SK-N-SH treated with all-trans-retinoic acid at 6 μM for 48 hours (cell line): ENCODE data around the gene ZC3H13.

Experiments used
- ATAC-seq: fragments of 200-7000 bp; cut with Tn5 transposase; 3 replicates; pipeline ENCODE4 v1.9.1; 2020; ENCODE audit warnings: mild to moderate bottlenecking, moderate library complexity
- ARNTL ChIP-seq: fragments of 450-650 bp; formaldehyde crosslinking; IDR thresholded peaks from 2 replicates; pipeline ENCODE4 v1.5.0; 2020; ENCODE audit warnings: low read depth, mild to moderate bottlenecking, moderate library complexity, borderline replicate concordance
- BACH2 ChIP-seq: fragments of 250-450 bp; sonication (Bioruptor Pico); IDR thresholded peaks from 2 replicates; pipeline ENCODE4 v1.9.0; 2021; ENCODE audit warnings: mild to moderate bottlenecking, borderline replicate concordance
- ESRRG ChIP-seq: fragments of 250-450 bp; sonication (Bioruptor Pico); IDR thresholded peaks from 2 replicates; pipeline ENCODE4 v1.6.1; 2021; ENCODE audit warnings: mild to moderate bottlenecking
- GLIS3 ChIP-seq: fragments of 250-450 bp; sonication (Bioruptor Pico); IDR thresholded peaks from 2 replicates; pipeline ENCODE4 v1.5.0; 2020; ENCODE audit warnings: mild to moderate bottlenecking, moderate library complexity
- ISL1 ChIP-seq: fragments of 250-450 bp; sonication (Bioruptor Pico); IDR thresholded peaks from 2 replicates; pipeline ENCODE4 v2.1.2; 2022; ENCODE audit warnings: mild to moderate bottlenecking, moderate library complexity
- OSR1 ChIP-seq: fragments of 250-450 bp; sonication (Bioruptor Pico); IDR thresholded peaks from 2 replicates; pipeline ENCODE4 v1.8.0; 2022; ENCODE audit warnings: moderate library complexity, mild to moderate bottlenecking, inconsistent platforms
- RARB ChIP-seq: fragments of 250-450 bp; sonication (Bioruptor Pico); IDR thresholded peaks from 2 replicates; pipeline ENCODE4 v1.8.0; 2021; ENCODE audit warnings: mild to moderate bottlenecking, moderate library complexity
- SNAI2 ChIP-seq: fragments of 250-450 bp; sonication (Bioruptor Pico); IDR thresholded peaks from 2 replicates; pipeline ENCODE4 v1.5.0; 2020; ENCODE audit warnings: mild to moderate bottlenecking, moderate library complexity
- TCF4 ChIP-seq: fragments of 250-450 bp; sonication (Bioruptor Pico); IDR thresholded peaks from 2 replicates; pipeline ENCODE4 v1.8.0; 2021; ENCODE audit warnings: mild to moderate bottlenecking, moderate library complexity, borderline replicate concordance
- TOX ChIP-seq: fragments of 250-450 bp; sonication (Bioruptor Pico); IDR thresholded peaks from 2 replicates; pipeline ENCODE4 v1.8.0; 2021; ENCODE audit warnings: mild to moderate bottlenecking, moderate library complexity, borderline replicate concordance
- ZC3H10 ChIP-seq: fragments of 250-450 bp; sonication (Bioruptor Pico); IDR thresholded peaks from 2 replicates; pipeline ENCODE4 v1.5.1; 2021; ENCODE audit warnings: mild to moderate bottlenecking, moderate library complexity
- ZFP3 ChIP-seq: fragments of 250-450 bp; sonication (Bioruptor Pico); IDR thresholded peaks from 2 replicates; pipeline ENCODE4 v1.5.0; 2020; ENCODE audit warnings: mild to moderate bottlenecking, moderate library complexity
- ZFP30 ChIP-seq: fragments of 450-650 bp; formaldehyde crosslinking; IDR thresholded peaks from 2 replicates; pipeline ENCODE4 v1.5.0; 2022; ENCODE audit warnings: mild to moderate bottlenecking, moderate library complexity
- ZNF565 ChIP-seq: fragments of 450-650 bp; formaldehyde crosslinking; conservative IDR thresholded peaks from 2 replicates; pipeline ENCODE4 v1.5.0; 2020; ENCODE audit warnings: low read depth, mild to moderate bottlenecking, moderate library complexity
- ZNF70 ChIP-seq: fragments of 450-650 bp; formaldehyde crosslinking; IDR thresholded peaks from 2 replicates; pipeline ENCODE4 v1.5.0; 2020; ENCODE audit warnings: mild to moderate bottlenecking, moderate library complexity
- ZNF8 ChIP-seq: fragments of 450-650 bp; formaldehyde crosslinking; IDR thresholded peaks from 2 replicates; pipeline ENCODE4 v1.5.0; 2020; ENCODE audit warnings: mild to moderate bottlenecking, moderate library complexity
- TF ChIP-seq, protein P1 (sequence below): fragments of 250-450 bp; sonication (Bioruptor Pico); IDR thresholded peaks from 2 replicates; pipeline ENCODE4 v1.5.1; 2021; ENCODE audit warnings: mild to moderate bottlenecking, moderate library complexity
- TF ChIP-seq, protein P2 (sequence below): fragments of 250-450 bp; sonication (Bioruptor Pico); IDR thresholded peaks from 2 replicates; pipeline ENCODE4 v1.8.0; 2020; ENCODE audit warnings: mild to moderate bottlenecking, moderate library complexity, borderline replicate concordance
- TF ChIP-seq, protein P3 (sequence below): fragments of 250-450 bp; sonication (Bioruptor Pico); IDR thresholded peaks from 2 replicates; pipeline ENCODE4 v1.8.0; 2021; ENCODE audit warnings: low read depth, mild to moderate bottlenecking, moderate library complexity, borderline replicate concordance
- TF ChIP-seq, protein P4 (sequence below): fragments of 250-450 bp; sonication (Bioruptor Pico); IDR thresholded peaks from 2 replicates; pipeline ENCODE4 v1.5.0; 2020; ENCODE audit warnings: mild to moderate bottlenecking, moderate library complexity
- TF ChIP-seq, protein P5 (sequence below): fragments of 250-450 bp; sonication (Bioruptor Pico); IDR thresholded peaks from 2 replicates; pipeline ENCODE4 v1.5.1; 2020; ENCODE audit warnings: low read depth, mild to moderate bottlenecking, moderate library complexity

Gene ZC3H13

DNA sequence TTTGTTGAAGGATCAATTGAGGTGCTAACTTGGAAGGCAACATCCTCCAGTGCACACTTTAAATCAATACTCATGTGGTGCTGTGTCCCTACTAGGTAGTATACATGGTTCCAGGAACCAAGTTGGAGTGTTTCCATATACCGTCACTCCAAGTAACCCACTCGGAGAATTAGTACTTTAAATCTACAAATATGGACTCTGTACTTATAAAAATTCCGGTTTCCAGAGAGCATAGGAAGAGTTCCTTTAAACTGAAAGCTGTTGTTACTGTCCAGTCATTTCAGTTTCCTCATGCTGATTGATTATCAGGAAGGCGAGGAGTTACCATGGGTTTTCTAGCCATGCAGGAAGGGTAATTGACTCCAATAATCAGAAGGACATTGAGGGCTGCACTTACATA is 45.1 kb upstream of the ZC3H13 start:
- no peak for ATAC-seq
- TF ChIP-seq TOX (CRISPR knock-in tag): no peak
- TF ChIP-seq, protein P1, sequence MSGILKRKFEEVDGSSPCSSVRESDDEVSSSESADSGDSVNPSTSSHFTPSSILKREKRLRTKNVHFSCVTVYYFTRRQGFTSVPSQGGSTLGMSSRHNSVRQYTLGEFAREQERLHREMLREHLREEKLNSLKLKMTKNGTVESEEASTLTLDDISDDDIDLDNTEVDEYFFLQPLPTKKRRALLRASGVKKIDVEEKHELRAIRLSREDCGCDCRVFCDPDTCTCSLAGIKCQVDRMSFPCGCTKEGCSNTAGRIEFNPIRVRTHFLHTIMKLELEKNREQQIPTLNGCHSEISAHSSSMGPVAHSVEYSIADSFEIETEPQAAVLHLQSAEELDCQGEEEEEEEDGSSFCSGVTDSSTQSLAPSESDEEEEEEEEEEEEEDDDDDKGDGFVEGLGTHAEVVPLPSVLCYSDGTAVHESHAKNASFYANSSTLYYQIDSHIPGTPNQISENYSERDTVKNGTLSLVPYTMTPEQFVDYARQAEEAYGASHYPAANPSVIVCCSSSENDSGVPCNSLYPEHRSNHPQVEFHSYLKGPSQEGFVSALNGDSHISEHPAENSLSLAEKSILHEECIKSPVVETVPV (CRISPR knock-in tag): no peak
- TF ChIP-seq, all 23 proteins: peak for 0

DNA sequence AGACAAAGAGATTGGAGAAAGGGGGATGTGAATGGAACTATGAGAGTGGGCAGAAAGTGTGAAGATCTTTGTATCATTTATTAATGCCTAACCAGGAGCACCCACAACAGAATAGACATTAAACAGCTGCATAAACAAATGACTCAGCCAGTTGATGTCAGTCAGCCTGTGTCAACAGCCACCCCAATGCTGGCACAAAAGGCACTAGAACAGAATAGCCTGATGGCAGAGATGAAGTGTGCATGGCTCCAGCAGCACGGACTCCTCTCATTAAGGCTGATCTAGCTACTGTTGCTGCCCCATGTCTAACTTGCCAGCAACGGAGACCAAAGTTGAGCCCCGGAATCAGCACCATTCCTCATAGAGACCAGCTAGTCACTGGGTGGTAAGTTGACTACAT is 44.5 kb upstream of the ZC3H13 start:
- ATAC-seq: no peak
- TF ChIP-seq ZNF8 (CRISPR knock-in tag) (no peak), TOX (CRISPR knock-in tag) (no peak), ZNF565 (CRISPR knock-in tag) (no peak), ZNF70 (CRISPR knock-in tag) (no peak), ZC3H10 (CRISPR knock-in tag) (no peak), ESRRG (CRISPR knock-in tag) (no peak), ZFP30 (CRISPR knock-in tag) (no peak), ISL1 (CRISPR knock-in tag) (no peak), GLIS3 (CRISPR knock-in tag) (no peak), RARB (CRISPR knock-in tag) (no peak), TCF4 (CRISPR knock-in tag) (no peak), BACH2 (CRISPR knock-in tag) (no peak), SNAI2 (CRISPR knock-in tag) (no peak), ARNTL (CRISPR knock-in tag) (no peak), OSR1 (CRISPR knock-in tag) (no peak)
- TF ChIP-seq, protein P2, sequence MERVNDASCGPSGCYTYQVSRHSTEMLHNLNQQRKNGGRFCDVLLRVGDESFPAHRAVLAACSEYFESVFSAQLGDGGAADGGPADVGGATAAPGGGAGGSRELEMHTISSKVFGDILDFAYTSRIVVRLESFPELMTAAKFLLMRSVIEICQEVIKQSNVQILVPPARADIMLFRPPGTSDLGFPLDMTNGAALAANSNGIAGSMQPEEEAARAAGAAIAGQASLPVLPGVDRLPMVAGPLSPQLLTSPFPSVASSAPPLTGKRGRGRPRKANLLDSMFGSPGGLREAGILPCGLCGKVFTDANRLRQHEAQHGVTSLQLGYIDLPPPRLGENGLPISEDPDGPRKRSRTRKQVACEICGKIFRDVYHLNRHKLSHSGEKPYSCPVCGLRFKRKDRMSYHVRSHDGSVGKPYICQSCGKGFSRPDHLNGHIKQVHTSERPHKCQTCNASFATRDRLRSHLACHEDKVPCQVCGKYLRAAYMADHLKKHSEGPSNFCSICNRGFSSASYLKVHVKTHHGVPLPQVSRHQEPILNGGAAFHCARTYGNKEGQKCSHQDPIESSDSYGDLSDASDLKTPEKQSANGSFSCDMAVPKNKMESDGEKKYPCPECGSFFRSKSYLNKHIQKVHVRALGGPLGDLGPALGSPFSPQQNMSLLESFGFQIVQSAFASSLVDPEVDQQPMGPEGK (CRISPR knock-in tag): no peak
- TF ChIP-seq, protein P1 (CRISPR knock-in tag): no peak
- TF ChIP-seq, protein P3, sequence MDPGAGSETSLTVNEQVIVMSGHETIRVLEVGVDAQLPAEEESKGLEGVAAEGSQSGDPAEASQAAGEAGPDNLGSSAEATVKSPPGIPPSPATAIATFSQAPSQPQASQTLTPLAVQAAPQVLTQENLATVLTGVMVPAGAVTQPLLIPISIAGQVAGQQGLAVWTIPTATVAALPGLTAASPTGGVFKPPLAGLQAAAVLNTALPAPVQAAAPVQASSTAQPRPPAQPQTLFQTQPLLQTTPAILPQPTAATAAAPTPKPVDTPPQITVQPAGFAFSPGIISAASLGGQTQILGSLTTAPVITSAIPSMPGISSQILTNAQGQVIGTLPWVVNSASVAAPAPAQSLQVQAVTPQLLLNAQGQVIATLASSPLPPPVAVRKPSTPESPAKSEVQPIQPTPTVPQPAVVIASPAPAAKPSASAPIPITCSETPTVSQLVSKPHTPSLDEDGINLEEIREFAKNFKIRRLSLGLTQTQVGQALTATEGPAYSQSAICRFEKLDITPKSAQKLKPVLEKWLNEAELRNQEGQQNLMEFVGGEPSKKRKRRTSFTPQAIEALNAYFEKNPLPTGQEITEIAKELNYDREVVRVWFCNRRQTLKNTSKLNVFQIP (CRISPR knock-in tag): no peak
- TF ChIP-seq, protein P4, sequence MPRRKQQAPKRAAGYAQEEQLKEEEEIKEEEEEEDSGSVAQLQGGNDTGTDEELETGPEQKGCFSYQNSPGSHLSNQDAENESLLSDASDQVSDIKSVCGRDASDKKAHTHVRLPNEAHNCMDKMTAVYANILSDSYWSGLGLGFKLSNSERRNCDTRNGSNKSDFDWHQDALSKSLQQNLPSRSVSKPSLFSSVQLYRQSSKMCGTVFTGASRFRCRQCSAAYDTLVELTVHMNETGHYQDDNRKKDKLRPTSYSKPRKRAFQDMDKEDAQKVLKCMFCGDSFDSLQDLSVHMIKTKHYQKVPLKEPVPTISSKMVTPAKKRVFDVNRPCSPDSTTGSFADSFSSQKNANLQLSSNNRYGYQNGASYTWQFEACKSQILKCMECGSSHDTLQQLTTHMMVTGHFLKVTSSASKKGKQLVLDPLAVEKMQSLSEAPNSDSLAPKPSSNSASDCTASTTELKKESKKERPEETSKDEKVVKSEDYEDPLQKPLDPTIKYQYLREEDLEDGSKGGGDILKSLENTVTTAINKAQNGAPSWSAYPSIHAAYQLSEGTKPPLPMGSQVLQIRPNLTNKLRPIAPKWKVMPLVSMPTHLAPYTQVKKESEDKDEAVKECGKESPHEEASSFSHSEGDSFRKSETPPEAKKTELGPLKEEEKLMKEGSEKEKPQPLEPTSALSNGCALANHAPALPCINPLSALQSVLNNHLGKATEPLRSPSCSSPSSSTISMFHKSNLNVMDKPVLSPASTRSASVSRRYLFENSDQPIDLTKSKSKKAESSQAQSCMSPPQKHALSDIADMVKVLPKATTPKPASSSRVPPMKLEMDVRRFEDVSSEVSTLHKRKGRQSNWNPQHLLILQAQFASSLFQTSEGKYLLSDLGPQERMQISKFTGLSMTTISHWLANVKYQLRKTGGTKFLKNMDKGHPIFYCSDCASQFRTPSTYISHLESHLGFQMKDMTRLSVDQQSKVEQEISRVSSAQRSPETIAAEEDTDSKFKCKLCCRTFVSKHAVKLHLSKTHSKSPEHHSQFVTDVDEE: no peak
- TF ChIP-seq, protein P5, sequence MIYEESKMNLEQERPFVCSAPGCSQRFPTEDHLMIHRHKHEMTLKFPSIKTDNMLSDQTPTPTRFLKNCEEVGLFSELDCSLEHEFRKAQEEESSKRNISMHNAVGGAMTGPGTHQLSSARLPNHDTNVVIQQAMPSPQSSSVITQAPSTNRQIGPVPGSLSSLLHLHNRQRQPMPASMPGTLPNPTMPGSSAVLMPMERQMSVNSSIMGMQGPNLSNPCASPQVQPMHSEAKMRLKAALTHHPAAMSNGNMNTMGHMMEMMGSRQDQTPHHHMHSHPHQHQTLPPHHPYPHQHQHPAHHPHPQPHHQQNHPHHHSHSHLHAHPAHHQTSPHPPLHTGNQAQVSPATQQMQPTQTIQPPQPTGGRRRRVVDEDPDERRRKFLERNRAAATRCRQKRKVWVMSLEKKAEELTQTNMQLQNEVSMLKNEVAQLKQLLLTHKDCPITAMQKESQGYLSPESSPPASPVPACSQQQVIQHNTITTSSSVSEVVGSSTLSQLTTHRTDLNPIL (CRISPR knock-in tag): no peak

DNA sequence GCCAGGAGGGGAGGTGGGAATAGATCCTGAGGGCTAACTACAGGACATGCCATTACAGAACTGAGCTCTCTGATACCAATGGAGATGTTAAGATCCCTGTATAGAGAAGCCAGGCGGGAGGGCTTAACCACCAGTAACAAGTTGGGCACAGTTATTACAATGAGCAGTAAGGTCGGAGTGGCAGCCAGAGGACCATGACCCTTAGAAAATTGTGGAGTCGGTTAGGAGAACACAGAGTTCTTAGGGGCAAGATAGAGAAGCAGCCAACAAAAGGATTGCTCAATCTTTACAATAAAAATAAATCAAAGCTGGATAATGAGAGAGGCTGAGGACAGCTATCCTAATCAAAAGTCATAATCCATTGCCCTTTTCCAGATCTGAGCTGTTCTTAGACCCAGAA is 41.9 kb upstream of the ZC3H13 start:
- ATAC-seq: no peak
- no peak for TF ChIP-seq SNAI2 (CRISPR knock-in tag)
- TF ChIP-seq, protein P1 (CRISPR knock-in tag): no peak
- no peak for TF ChIP-seq ZFP3 (CRISPR knock-in tag)
- no peak for TF ChIP-seq ZNF8 (CRISPR knock-in tag)
- TF ChIP-seq ZC3H10 (CRISPR knock-in tag): no peak
- TF ChIP-seq ZNF70 (CRISPR knock-in tag): no peak
- no peak for TF ChIP-seq GLIS3 (CRISPR knock-in tag)
- TF ChIP-seq ZFP30 (CRISPR knock-in tag): no peak
- no peak for TF ChIP-seq TCF4 (CRISPR knock-in tag)
- no peak for TF ChIP-seq RARB (CRISPR knock-in tag)
- TF ChIP-seq OSR1 (CRISPR knock-in tag): no peak
- TF ChIP-seq, protein P5 (CRISPR knock-in tag): no peak
- TF ChIP-seq BACH2 (CRISPR knock-in tag): no peak
- TF ChIP-seq, protein P3 (CRISPR knock-in tag): no peak
